Omental fat pad (tissue), 4 donors: Measurements from ENCODE around the gene ZNF444. TPM values are rescaled to one million over a fixed set of nuclear protein-coding genes. Genes with fewer than 3 reads are reported as not detected.
"Not testable (repeated sequence)": the region's sequence is repeated elsewhere in the genome, so short reads cannot be mapped to it uniquely, and the experiment has no call there.

Experiments used
- ATAC-seq: fragments of 150-250 bp; one replicate; pipeline ENCODE4 v1.9.1; 2016; ENCODE audit warnings: mild to moderate bottlenecking, moderate library complexity; ENCODE audit not compliant: low FRiP score
- DNase-seq: peaks from one replicate; pipeline ENCODE4 v3.0.0-alpha.2; 2019; ENCODE audit warnings: low spot score
- CTCF ChIP-seq, 3 donors: fragments of 450-650 bp; IDR thresholded peaks; one replicate each; pipeline ENCODE4 v1.5.1; 2016 to 2017; ENCODE audit warnings: antibody characterized with exemption in 3 of 3, mild to moderate bottlenecking in 3 of 3, moderate library complexity in 2 of 3
- total RNA-seq, 4 donors: library from RNA; depleted of rRNA; stranded (reverse); fragments of >200 nt; gene quantifications; one replicate each; pipeline ENCODE4 v1.1.0, GENCODE V29; 2016

The ZNF444 gene
- total RNA-seq, 4 donors from 2014 or later, result 10.4 to 14.2 (median 13.1) TPM

- DNase-seq (no peak), ATAC-seq (no peak)
- no peak for TF ChIP-seq CTCF (IDR thresholded peaks at IDR 0.05)
Observed at GRCh38 chr19:56162258-56162657, 21.2 kb downstream of the ZNF444 start.

GRCh38 chr19:56163097-56163496 is 22.0 kb downstream of the ZNF444 start:
- DNase-seq, result no peak
- TF ChIP-seq CTCF (IDR thresholded peaks at IDR 0.05), result no peak
- peak; percentile 26 for ATAC-seq

GRCh38 chr19:56167064-56167578 is 26.0 kb downstream of the ZNF444 start:
- ATAC-seq (no peak), DNase-seq (no peak)
- TF ChIP-seq CTCF (IDR thresholded peaks at IDR 0.05), result no peak

GRCh38 chr19:56170261-56170660 is 29.2 kb downstream of the ZNF444 start:
- ATAC-seq, result peak; percentile 97
- TF ChIP-seq CTCF (IDR thresholded peaks at IDR 0.05), result no peak
- DNase-seq, result peak; percentile 57

- DNase-seq, result no peak
- no peak for TF ChIP-seq CTCF (IDR thresholded peaks at IDR 0.05)
- ATAC-seq, result no peak
Observed at GRCh38 chr19:56174086-56174485, 33.0 kb downstream of the ZNF444 start.

- DNase-seq, result no peak
- no peak for TF ChIP-seq CTCF (IDR thresholded peaks at IDR 0.05)
- ATAC-seq, result no peak
Observed at GRCh38 chr19:56174550-56174949, 33.5 kb downstream of the ZNF444 start.

- not testable (repeated sequence) for ATAC-seq, DNase-seq
Observed at GRCh38 chr19:56175861-56176307, 34.8 kb downstream of the ZNF444 start, which contains the start of gene GALP. Gene GALP (plus strand): TSS chr19:56176008. CDS start chr19:56177109, 1,101 bp downstream.

GRCh38 chr19:56176310-56176709 is 35.2 kb downstream of the ZNF444 start:
- not testable (repeated sequence) for DNase-seq, ATAC-seq
